GM21737 (cell line): ENCODE results near the gene HUNK.

Source experiments
- ATAC-seq: cut with Tn5 transposase; IDR thresholded peaks from one replicate; pipeline ENCODE4 v1.9.1; 2021; ENCODE audit warnings: mild to moderate bottlenecking, moderate library complexity; ENCODE audit not compliant: unreplicated experiment

Gene HUNK

DNA sequence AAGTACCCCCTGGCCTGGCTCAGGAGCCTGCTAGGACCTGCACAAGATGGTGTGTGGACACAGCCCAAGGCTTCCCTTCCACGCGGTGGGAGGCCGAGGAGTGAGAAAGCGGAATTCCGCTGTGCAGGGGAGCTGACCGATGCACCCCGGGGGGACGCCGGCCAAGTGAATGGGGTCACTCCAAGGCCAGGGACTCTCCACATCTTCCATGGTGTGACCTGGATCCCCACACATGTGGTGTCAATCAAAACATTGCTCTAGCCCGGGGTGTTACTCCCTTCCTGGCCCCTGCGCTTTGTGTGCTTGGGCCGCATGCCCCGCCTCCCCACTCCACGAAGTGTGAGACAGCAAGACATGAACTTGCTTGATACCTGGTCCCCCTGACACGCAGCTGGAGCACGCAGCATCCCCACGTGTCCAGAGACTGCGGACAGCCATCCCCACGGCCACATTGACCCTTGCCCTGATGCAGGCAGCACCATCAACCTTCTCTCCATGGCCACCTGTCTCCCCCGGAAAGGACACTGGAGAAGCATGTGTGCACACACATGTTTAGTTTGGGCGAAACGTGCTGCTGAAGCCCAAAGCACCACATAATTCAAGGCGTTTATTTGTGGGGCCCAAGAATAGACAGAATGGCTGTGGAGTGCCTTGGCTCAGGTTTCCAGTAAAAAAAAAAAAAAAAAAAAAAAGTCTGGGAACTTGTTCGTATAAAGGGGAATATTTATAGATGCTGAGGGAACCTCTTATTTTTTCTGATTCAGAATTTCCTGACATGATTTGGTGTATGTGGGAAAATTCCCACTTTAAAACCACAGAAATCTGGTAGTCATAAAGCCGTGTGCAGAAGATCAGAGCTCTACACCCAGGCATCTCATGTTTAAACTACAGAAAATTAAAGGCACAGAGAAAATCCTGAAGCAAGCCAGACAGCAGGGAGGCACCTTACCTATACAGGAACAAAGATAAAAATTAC lies 171.7 kb downstream of the HUNK start:
- ATAC-seq: no peak

DNA sequence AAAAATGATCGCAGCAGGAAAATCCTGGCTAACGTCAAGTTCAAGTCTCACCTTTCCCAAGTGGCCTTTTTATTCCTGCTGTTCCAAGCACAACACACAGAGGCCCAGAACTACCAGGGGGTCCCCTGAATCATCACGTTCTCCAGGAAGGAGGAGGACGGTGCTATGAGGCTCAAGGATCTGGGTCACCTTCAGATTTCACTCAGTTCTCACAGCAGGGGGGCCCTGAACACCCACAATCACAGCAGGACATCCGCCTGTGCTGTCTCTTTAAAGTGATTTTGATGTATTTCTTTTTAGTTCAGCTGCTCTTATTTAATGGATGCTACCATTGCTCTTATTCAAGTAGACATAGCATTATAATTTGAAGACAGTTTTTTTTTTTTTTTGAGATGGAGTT lies 173.4 kb downstream of the HUNK start:
- no peak for ATAC-seq

DNA sequence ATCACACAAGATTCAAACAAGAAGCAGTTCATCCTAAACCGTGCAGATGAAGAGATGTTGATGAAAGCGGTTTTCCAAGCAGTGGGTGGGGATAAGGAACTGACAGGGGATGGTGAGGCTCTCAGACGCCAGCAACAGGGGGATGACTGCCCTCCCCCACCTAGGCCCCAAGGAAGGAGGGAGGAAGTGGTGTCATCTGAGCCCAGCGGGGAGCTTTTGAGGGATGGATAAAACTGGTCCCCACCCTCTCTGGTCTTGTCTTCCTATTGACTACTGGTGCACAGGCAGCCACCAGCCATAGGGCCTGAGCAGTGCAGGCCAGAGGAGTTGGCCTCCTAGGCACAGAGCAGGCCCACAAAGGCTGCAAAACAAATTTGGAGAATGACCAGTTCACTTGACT lies 175.5 kb downstream of the HUNK start:
- no peak for ATAC-seq
